GM19238 (cell line): ENCODE data around the gene IRF2.

Source experiments
- DNase-seq: peaks from one replicate; pipeline ENCODE4 v3.0.0; 2011; ENCODE audit warnings: low spot score; ENCODE audit not compliant: insufficient read length

The IRF2 gene

GRCh38 chr4:184432127-184432922 lies 42.0 kb downstream of the IRF2 start:
- DNase-seq: no peak

- DNase-seq: no peak
Observed at GRCh38 chr4:184430163-184430562, 44.2 kb downstream of the IRF2 start.

DNA sequence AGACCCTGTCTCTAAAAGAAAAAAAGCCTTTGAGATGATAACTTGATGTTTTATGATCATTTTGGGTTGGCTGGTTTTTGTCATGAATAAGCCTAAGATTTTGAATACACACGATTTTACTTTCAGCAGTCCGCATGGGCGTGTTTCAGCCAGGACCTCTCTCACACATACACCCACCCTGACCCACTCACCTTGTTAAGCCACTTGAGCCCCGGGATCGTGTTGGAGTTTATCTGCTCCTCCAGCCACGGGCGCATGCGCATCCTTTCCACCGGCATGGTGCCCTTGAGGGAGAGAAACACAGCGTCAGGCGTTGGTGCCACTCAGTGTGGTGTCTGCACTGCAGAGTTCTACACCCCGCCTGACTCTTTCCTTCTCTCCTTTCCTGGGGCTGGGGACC lies 45.6 kb downstream of the IRF2 start:
- no peak for DNase-seq

GRCh38 chr4:184427687-184428086 lies 46.7 kb downstream of the IRF2 start:
- no peak for DNase-seq

- no peak for DNase-seq
Observed at GRCh38 chr4:184427093-184427492, 47.3 kb downstream of the IRF2 start.

DNA sequence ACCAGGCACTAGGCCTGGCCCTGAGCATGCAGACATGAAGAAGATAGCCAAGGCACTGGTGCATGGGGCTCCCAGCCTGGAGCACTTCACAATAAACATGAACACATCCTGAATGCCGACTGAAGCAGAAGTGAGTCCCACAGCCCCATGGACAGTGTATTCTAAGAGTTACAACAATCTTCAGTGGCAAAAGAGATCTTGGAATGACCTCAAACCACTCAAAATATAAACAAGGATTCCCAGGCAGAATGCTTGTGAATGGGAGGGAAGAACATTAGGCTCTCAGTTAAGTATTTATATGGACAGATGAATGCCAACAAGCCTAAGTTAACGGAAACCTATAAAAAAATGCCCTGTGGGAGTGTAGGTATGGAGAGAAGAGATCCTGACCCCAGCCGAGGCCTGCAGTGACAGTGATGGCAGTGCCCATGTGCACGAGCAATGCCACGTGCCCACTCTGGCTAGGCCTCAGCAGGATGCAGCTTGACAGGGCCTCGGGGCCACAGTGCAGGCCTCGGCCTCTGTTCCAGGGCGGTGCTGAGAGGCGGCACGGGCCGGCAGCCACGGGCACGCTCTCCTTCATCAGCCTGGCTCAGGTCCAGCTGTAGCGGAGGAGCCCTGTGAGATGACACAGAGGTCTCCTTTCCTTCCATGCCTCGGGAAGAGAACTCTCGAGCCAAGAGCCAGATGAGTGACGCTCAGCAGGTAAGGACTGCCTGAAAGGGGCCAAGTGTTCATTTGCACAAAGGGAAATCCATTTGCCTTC lies 49.2 kb downstream of the IRF2 start:
- DNase-seq: no peak

DNA sequence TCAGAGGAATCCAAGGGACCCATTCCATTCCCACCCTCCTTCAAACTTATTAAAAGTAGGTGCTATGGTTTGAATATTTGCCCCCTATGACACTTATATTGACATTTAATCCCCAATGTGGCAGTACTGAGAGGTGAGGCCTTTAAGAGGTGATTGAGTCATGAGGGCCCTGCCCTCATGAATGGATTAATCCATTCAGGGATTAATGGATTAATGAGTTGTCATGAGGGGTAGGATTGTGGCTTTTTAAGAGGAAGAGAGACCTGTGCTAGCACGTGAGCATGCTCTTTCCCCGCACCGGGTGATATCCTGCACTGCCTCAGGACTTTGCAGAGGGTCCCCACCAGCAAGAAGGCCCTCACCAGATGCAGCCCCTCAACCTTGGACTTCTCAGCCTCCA lies 50.1 kb downstream of the IRF2 start:
- no peak for DNase-seq

DNA sequence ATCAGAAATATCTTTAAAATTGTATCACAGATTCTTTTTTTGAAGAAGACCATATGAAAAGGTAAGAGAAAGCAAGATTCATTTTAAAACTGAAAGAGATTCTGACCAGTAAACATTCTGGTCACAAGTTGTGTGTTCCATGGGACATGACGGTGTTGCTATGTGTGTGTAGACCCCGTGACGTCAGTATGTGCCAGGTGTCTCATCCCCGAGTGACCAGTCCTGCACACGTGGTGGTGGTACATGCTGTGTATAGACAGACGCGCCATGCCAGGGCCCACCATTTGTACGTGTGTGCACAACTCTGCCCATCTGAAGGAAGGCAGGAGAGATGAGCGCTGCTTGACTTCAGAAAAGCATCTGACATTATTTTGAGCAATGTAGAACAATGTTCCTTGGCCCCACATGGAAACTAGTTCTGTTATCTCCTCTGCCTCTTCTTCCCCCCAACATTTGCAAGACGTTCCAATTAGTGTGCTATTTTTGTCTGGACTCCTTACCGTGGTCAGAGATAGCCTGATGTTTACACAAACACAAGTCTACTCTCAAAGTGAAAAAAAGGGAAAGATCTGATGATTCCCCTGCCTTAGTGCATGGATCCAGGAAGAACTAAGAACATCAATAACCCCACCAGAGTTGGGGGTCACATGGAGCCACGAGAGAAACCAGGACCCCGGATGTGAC lies 51.2 kb downstream of the IRF2 start:
- DNase-seq: no peak

GRCh38 chr4:184422378-184422777 lies 52.0 kb downstream of the IRF2 start:
- DNase-seq: no peak

- no peak for DNase-seq
Observed at GRCh38 chr4:184421533-184422155, 52.7 kb downstream of the IRF2 start.

DNA sequence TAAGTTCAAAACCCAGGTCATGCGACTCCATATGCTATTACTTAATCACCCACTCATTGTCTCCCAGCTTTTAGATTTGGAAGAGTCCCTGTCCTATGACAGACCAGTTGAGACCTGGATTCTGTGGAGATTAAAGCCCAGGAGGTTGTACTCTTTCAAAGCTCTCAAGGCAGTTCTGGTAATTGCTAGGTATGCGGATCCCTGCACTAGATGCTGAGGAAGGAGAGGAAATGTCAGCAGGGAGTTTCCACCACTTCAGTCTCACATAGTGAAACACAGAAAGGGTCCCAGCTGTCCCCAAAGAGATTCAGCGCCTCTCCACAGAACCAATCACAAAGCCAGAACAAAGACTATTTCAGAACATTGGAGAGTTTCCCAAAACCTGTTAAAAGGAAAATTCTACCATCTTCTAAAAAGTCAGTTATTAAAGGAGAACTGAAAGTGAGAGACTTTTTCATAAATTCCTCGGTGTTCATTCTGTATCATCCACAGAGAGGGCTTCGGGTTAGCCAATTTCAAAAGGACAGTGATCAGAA lies 53.4 kb downstream of the IRF2 start:
- peak; percentile 17 for DNase-seq

DNA sequence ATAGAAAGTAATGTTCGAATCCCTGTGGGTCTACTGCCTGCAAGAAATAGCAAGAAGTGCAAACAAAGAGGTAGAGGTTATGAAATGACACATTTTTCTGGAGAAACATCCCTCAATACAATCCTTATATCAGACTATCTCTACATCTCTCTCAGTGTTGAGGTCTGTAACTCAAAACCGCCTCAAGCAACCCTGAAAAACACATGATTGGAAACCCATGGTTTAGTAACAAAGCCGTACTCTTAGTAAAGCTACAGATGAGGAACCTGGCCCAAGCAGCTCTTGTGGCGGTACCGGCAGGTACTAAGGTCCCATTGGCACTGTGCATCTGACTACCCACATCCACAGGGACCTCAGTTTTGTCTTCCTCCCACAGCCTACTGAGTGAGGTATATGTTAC lies 53.9 kb downstream of the IRF2 start:
- no peak for DNase-seq

GRCh38 chr4:184419976-184420375 lies 54.4 kb downstream of the IRF2 start:
- DNase-seq: no peak

DNA sequence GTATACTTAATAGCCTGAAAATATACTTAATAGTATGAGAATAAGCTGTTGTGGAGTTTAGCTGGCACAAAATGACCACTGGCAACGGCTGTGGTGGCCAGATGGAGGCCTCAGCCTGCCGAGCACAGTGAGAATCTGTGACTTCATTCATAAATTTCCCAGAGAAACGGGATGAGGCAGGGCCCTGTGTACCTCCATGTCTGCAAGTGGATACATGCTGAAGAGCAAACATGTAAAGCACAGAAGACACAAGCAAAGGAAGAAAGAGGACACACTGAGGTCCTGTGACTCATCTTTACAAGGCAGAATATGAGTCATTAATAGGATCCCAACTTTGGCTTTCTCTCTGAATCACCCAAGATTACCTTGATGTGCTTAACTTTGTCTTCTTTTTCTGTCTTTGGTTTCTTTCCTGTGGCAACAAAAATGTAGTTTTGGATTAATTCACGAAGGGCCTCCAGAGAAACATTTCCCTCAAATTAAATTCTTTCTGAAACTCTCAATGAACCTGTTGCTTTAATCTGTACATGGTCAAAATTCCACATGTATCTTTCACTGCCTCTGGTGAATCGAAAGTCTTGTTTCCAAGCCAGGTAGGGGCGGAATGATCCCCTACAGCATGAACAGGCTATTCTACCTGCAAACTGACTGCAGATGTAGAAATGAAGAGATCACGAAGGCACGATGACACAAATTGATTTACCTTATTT lies 56.4 kb downstream of the IRF2 start:
- peak; percentile 29 for DNase-seq

DNA sequence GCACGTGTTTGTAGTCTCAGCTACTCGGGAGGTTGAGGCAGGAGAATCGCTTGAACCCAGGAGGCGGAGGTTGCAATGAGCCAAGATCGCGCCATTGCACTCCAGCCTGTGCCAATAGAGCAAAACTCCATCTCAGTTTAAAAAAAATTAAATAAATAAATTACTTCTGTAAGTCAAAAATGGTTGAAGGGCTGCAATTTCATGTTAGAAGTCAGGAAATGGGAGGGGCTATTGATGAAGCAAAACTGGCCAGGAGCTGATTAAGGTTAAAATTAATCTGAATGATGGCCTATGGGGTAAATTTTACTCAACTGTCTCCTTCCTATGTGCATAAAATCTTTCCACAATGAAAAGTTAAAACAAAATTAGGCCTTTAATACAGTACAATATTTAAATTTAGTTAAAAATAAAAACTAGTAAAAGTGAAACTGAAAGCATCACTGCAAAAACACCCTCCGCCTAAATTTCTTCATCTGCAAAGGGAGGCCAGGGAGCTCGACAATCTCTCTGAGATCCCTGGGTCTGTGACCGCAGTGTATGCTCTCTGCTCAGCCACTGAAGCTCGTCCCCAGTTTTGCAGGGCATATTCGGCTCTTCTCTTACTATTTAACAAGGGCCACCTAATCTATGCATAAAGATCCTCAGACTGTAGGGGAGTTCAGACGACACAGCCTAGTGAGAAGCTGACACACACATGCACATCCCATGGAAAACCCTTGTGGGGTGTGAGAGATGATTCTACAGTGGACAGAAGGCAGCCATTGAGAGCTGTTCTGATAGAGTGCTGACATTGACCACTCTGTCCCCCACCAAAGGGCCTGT lies 57.2 kb downstream of the IRF2 start:
- DNase-seq: peak; percentile 54

DNA sequence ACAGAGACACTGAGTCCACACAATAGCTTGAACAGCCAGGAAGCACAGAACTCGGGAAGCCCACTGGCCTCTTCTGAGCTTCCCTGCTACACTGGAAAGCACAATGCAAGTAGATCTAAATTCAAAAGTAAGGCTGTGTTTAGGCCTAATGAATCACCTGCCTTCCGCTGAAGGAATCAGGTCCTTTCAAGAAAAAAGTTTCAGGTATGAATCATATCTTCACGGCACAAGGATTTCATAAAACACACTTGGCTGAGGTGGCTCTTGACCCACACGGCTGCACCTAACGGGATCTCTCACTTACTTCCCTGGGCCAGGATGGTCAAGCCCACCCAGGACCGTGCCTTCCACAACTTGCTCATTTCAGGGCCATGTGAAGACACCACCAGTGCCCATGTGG lies 59.3 kb downstream of the IRF2 start:
- no peak for DNase-seq

DNA sequence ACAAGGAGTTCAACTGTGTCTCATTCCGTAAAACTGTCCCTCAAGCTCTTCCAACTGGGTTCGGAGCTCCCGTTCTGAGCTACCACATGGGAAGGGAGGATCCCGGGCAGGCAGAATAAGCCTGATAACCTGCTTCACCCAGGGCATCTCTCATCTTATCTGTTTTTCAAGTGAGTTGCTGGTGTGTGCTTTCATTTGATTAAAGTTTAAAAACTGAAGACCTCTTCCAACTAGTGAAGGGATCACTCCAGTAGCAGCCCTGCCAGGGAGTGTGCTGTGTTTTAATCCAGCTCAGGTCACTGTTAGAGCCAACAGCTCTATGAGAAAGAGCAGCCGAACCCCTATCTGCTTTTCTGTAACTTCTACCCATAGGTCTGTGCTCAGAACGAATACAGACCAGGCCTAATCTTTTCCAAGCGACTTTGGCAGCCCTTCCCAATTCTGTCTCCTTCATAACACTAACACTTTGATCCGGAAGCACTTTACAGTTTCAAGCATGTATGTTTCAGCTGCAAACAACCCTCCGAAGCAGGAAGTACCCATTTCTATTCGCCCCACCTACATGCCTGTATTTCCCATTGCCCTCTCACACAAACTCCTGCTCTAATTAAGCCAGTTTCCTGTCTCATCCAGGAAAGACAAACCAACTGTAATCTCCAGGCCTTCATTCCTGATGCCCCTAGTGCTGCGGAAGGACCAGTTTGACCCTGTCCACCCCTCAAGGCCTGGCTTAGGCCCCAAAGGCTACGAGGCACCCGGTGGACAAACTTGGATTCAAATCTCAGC lies 60.9 kb downstream of the IRF2 start:
- DNase-seq: no peak

GRCh38 chr4:184410748-184411147 lies 63.6 kb downstream of the IRF2 start:
- no peak for DNase-seq
